ENCODE results near the gene NR2F1. TPM values are rescaled to one million over a fixed set of nuclear protein-coding genes. Genes with fewer than 3 reads are reported as not detected.

NR2F1 gene
- total RNA-seq, 2 donors from 2014 or later: 0.22 TPM; not detected in 1

DNA sequence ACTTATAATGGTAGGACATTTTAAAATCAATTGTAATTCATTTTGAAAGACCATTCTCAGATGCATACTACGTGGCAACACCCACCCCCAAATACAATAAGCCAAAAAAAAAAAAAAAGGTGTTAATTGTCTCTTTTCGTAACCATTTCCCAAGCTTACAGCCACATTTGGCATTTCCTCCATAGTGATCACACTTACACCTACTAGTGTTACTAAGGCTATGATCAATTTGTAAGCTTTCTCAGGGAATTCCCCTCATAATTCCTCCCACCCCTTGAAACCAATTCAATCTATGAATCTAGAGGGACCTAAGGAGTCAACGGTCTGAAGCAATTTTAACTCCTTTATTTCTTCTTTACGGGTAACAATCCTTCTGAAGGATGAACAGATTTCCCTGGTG, 40.1 kb downstream of the NR2F1 start:
- H3K27ac Mint-ChIP-seq: no peak overlapping the region
- H3K36me3 Mint-ChIP-seq (ENCODE audit: low read depth): no peaks in the 10 kb centered on the region
- H3K9me3 Mint-ChIP-seq: no peaks in the 10 kb centered on the region
- no peak overlapping the region for H3K4me3 Mint-ChIP-seq
- H3K27me3 Mint-ChIP-seq (ENCODE audit: insufficient read depth): peaks cover 74% of the 10 kb centered on the region
- H3K36me3 ChIP-seq (ENCODE audit: control insufficient read depth, insufficient read depth, low read length): no peaks in the 10 kb centered on the region
- no peak overlapping the region for H3K9ac ChIP-seq (ENCODE audit: extremely low read depth, low read length, poor library complexity, severe bottlenecking)
- no peak for DNase-seq
- H3K4me3 ChIP-seq (ENCODE audit: low read length): no peak overlapping the region
- no peak overlapping the region for H3K27ac ChIP-seq (ENCODE audit: low read depth, low read length)
- peaks cover 32% of the 10 kb centered on the region for H3K4me1 Mint-ChIP-seq
- peaks cover 38% of the 10 kb centered on the region for H3K27me3 ChIP-seq (ENCODE audit: control insufficient read depth, insufficient read depth, low read length, poor library complexity, severe bottlenecking)
- 55 to 64% methylated on average over 2 to 4 of the region's 4 CpGs for WGBS, 2 experiments (ENCODE audit: insufficient coverage in 1 of 2, insufficient read length in 1 of 2)
- H3K4me1 ChIP-seq (ENCODE audit: control insufficient read depth, insufficient read depth, low read length): no peaks in the 10 kb centered on the region
- no peaks in the 10 kb centered on the region for H3K9me3 ChIP-seq (ENCODE audit: control insufficient read depth, low read length)
- TF ChIP-seq, protein P1, sequence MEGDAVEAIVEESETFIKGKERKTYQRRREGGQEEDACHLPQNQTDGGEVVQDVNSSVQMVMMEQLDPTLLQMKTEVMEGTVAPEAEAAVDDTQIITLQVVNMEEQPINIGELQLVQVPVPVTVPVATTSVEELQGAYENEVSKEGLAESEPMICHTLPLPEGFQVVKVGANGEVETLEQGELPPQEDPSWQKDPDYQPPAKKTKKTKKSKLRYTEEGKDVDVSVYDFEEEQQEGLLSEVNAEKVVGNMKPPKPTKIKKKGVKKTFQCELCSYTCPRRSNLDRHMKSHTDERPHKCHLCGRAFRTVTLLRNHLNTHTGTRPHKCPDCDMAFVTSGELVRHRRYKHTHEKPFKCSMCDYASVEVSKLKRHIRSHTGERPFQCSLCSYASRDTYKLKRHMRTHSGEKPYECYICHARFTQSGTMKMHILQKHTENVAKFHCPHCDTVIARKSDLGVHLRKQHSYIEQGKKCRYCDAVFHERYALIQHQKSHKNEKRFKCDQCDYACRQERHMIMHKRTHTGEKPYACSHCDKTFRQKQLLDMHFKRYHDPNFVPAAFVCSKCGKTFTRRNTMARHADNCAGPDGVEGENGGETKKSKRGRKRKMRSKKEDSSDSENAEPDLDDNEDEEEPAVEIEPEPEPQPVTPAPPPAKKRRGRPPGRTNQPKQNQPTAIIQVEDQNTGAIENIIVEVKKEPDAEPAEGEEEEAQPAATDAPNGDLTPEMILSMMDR (conservative IDR thresholded peaks at IDR 0.05): no peak

DNA sequence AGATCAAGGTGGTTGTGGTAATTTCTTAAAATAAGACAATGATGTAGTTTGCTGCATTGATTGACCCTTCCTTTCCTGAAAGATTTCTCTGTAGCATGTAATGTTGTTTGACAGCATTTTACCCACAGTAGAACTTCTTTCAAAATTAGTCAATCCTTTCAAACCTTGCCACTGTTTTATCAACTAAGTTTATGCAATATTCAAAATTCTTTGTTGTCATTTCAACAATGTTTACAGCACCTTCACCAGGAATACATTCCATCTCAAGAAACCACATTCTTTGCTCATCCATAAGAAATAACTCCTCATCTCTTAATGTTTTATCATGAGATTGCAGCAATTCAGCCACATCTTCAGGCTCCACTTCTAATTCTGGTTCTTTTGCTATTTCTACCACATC, 43.8 kb downstream of the NR2F1 start:
- Mint-ChIP-seq H3K4me3 (no peak overlapping the region), H3K36me3 (ENCODE audit: low read depth) (no peaks in the 10 kb centered on the region), H3K4me1 (peaks cover 7% of the 10 kb centered on the region), H3K27ac (no peak overlapping the region), H3K9me3 (no peaks in the 10 kb centered on the region), H3K27me3 (ENCODE audit: insufficient read depth) (peaks cover 47% of the 10 kb centered on the region)
- Histone ChIP-seq H3K9me3 (ENCODE audit: control insufficient read depth, low read length) (no peaks in the 10 kb centered on the region), H3K4me3 (ENCODE audit: low read length) (no peak overlapping the region), H3K36me3 (ENCODE audit: control insufficient read depth, insufficient read depth, low read length) (no peaks in the 10 kb centered on the region), H3K4me1 (ENCODE audit: control insufficient read depth, insufficient read depth, low read length) (peaks cover 3% of the 10 kb centered on the region), H3K27ac (ENCODE audit: low read depth, low read length) (no peak overlapping the region), H3K27me3 (ENCODE audit: control insufficient read depth, insufficient read depth, low read length, poor library complexity, severe bottlenecking) (peaks cover 22% of the 10 kb centered on the region), H3K9ac (ENCODE audit: extremely low read depth, low read length, poor library complexity, severe bottlenecking) (no peak overlapping the region)
- no peak for DNase-seq
- TF ChIP-seq, protein P1 (conservative IDR thresholded peaks at IDR 0.05): no peak

DNA sequence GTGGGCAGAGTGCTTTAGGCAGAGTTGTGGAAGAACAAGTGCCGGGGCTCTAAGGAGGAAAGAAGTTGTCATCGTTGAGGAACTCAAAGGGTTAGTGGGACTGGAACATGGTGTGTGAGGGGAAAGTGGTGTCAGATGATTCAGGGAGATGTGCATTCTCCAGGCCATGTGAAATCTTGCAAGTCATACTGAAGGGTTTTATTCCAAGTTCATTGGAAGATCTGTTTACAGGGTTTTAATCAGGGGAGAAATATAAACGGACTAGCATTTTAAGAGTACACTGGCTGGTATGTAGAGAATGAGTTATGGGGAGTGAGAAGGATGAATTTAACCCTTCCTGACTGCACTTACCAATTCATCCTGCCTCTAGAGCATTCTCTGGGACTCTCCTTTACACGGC, 49.3 kb downstream of the NR2F1 start:
- Mint-ChIP-seq H3K27ac (no peak overlapping the region), H3K4me1 (no peaks in the 10 kb centered on the region), H3K9me3 (no peaks in the 10 kb centered on the region), H3K36me3 (ENCODE audit: low read depth) (no peaks in the 10 kb centered on the region), H3K27me3 (ENCODE audit: insufficient read depth) (peaks cover 2% of the 10 kb centered on the region), H3K4me3 (no peak overlapping the region)
- Histone ChIP-seq H3K4me3 (ENCODE audit: low read length) (no peak overlapping the region), H3K27ac (ENCODE audit: low read depth, low read length) (no peak overlapping the region), H3K9me3 (ENCODE audit: control insufficient read depth, low read length) (no peaks in the 10 kb centered on the region), H3K27me3 (ENCODE audit: control insufficient read depth, insufficient read depth, low read length, poor library complexity, severe bottlenecking) (no peaks in the 10 kb centered on the region), H3K9ac (ENCODE audit: extremely low read depth, low read length, poor library complexity, severe bottlenecking) (no peak overlapping the region), H3K36me3 (ENCODE audit: control insufficient read depth, insufficient read depth, low read length) (no peaks in the 10 kb centered on the region), H3K4me1 (ENCODE audit: control insufficient read depth, insufficient read depth, low read length) (peaks cover 3% of the 10 kb centered on the region)
- 88 to 94% methylated on average over 2 to 4 of the region's 4 CpGs for WGBS, 2 experiments (ENCODE audit: insufficient coverage in 1 of 2, insufficient read length in 1 of 2)
- TF ChIP-seq, protein P1 (conservative IDR thresholded peaks at IDR 0.05): no peak
- no peak for DNase-seq

Measured in endodermal cell (in vitro differentiated cells).